RPMI8226 (cell line): ENCODE results near the gene SEPTIN1.

Experiments used
- DNase-seq: peaks from one replicate; pipeline ENCODE4 v3.0.0-alpha.2; 2015

SEPTIN1 gene

GRCh38 chr16:30382111-30382881, at the start of gene SEPTIN1:
TSS of gene SEPTIN1 (minus strand) at chr16:30382561. CDS start at chr16:30382542, 19 bp downstream.
- peak; percentile 49 for DNase-seq

GRCh38 chr16:30430428-30430970, 48.1 kb upstream of the SEPTIN1 start:
- DNase-seq = no peak

GRCh38 chr16:30429678-30430427, 47.5 kb upstream of the SEPTIN1 start, which contains the start of gene DCTPP1:
TSS of gene DCTPP1 (minus strand) at chr16:30430030. CDS start at chr16:30429980, 50 bp downstream.
- DNase-seq = peak; percentile 100

- no peak for DNase-seq
Measured at GRCh38 chr16:30429418-30429677, 47.0 kb upstream of the SEPTIN1 start.

- DNase-seq = no peak
Measured at GRCh38 chr16:30428055-30428454, 45.7 kb upstream of the SEPTIN1 start.

- DNase-seq = no peak
Measured at GRCh38 chr16:30421010-30421409, 38.6 kb upstream of the SEPTIN1 start.

GRCh38 chr16:30418350-30419181, 36.2 kb upstream of the SEPTIN1 start:
- no peak for DNase-seq

- peak; percentile 99 for DNase-seq
Measured at GRCh38 chr16:30417529-30418349, 35.4 kb upstream of the SEPTIN1 start.

GRCh38 chr16:30416624-30417528, 34.5 kb upstream of the SEPTIN1 start:
- no peak for DNase-seq

GRCh38 chr16:30416047-30416603, 33.8 kb upstream of the SEPTIN1 start:
- DNase-seq = no peak

- DNase-seq = no peak
Measured at GRCh38 chr16:30414159-30414558, 31.8 kb upstream of the SEPTIN1 start.

GRCh38 chr16:30413112-30413806, 30.9 kb upstream of the SEPTIN1 start:
- DNase-seq = no peak

- peak; percentile 94 for DNase-seq
Measured at GRCh38 chr16:30409125-30410060, 27.0 kb upstream of the SEPTIN1 start.

- no peak for DNase-seq
Measured at GRCh38 chr16:30407804-30408534, 25.6 kb upstream of the SEPTIN1 start.

- peak; percentile 98 for DNase-seq
Measured at GRCh38 chr16:30407102-30407803, 24.9 kb upstream of the SEPTIN1 start, which contains the start of gene ZNF771. TSS of gene ZNF771 (plus strand) at chr16:30407606. CDS start at chr16:30408054, 448 bp downstream.

- no peak for DNase-seq
Measured at GRCh38 chr16:30406795-30407101, 24.4 kb upstream of the SEPTIN1 start.

- no peak for DNase-seq
Measured at GRCh38 chr16:30401768-30402425, 19.5 kb upstream of the SEPTIN1 start.
